ENCODE measurements around the gene CTSW. TPM values are rescaled to one million over a fixed set of nuclear protein-coding genes. Genes with fewer than 3 reads are reported as not detected.
"Not testable (repeated sequence)": the region's sequence is repeated elsewhere in the genome, so short reads cannot be mapped to it uniquely, and the experiment has no call there.

Gene CTSW
- total RNA-seq, 1 donor from 2014 or later = not detected

- no peak overlapping the region for H3K4me3 ChIP-seq (ENCODE audit: low read depth, low read length)
- no peaks in the 10 kb centered on the region for H3K27me3 ChIP-seq (ENCODE audit: control insufficient read depth, insufficient read depth, low read length)
- DNase-seq (ENCODE audit: low read depth) (no peak), FAIRE-seq (no peak)
- no peaks in the 10 kb centered on the region for H3K36me3 ChIP-seq (ENCODE audit: control insufficient read depth, insufficient read depth, low read length)
- no peak for TF ChIP-seq CTCF (IDR thresholded peaks at IDR 0.05; ENCODE audit: insufficient read depth, low read length, severe bottlenecking)
Measured at GRCh38 chr11:65844231-65844872, 35.3 kb upstream of the CTSW start.

GRCh38 chr11:65847746-65848145 is 31.9 kb upstream of the CTSW start:
- H3K27me3 ChIP-seq (ENCODE audit: control insufficient read depth, insufficient read depth, low read length) = no peaks in the 10 kb centered on the region
- DNase-seq (ENCODE audit: low read depth) (no peak), FAIRE-seq (no peak)
- no peak overlapping the region for H3K4me3 ChIP-seq (ENCODE audit: low read depth, low read length)
- H3K36me3 ChIP-seq (ENCODE audit: control insufficient read depth, insufficient read depth, low read length) = peaks cover 2% of the 10 kb centered on the region
- TF ChIP-seq CTCF (IDR thresholded peaks at IDR 0.05; ENCODE audit: insufficient read depth, low read length, severe bottlenecking) = no peak

- peaks cover 10% of the 10 kb centered on the region for H3K36me3 ChIP-seq (ENCODE audit: control insufficient read depth, insufficient read depth, low read length)
- H3K27me3 ChIP-seq (ENCODE audit: control insufficient read depth, insufficient read depth, low read length); DNase-seq (ENCODE audit: low read depth); H3K4me3 ChIP-seq (ENCODE audit: low read depth, low read length); FAIRE-seq: not testable (repeated sequence)
Measured at GRCh38 chr11:65848693-65849092, 30.9 kb upstream of the CTSW start.

GRCh38 chr11:65849366-65849765 is 30.3 kb upstream of the CTSW start:
- Histone ChIP-seq H3K4me3 (ENCODE audit: low read depth, low read length) (no peak overlapping the region), H3K27me3 (ENCODE audit: control insufficient read depth, insufficient read depth, low read length) (no peaks in the 10 kb centered on the region), H3K36me3 (ENCODE audit: control insufficient read depth, insufficient read depth, low read length) (peaks cover 15% of the 10 kb centered on the region)
- no peak for FAIRE-seq
- TF ChIP-seq CTCF (IDR thresholded peaks at IDR 0.05; ENCODE audit: insufficient read depth, low read length, severe bottlenecking) = no peak
- no peak for DNase-seq (ENCODE audit: low read depth)

GRCh38 chr11:65849771-65850216 is 29.8 kb upstream of the CTSW start:
- TF ChIP-seq CTCF (IDR thresholded peaks at IDR 0.05; ENCODE audit: insufficient read depth, low read length, severe bottlenecking) = no peak
- no peak for FAIRE-seq
- no peaks in the 10 kb centered on the region for H3K27me3 ChIP-seq (ENCODE audit: control insufficient read depth, insufficient read depth, low read length)
- H3K36me3 ChIP-seq (ENCODE audit: control insufficient read depth, insufficient read depth, low read length) = peaks cover 17% of the 10 kb centered on the region
- no peak overlapping the region for H3K4me3 ChIP-seq (ENCODE audit: low read depth, low read length)
- no peak for DNase-seq (ENCODE audit: low read depth)

GRCh38 chr11:65850217-65851082 is 29.2 kb upstream of the CTSW start:
- Histone ChIP-seq H3K36me3 (ENCODE audit: control insufficient read depth, insufficient read depth, low read length) (peaks cover 24% of the 10 kb centered on the region), H3K4me3 (ENCODE audit: low read depth, low read length) (no peak overlapping the region), H3K27me3 (ENCODE audit: control insufficient read depth, insufficient read depth, low read length) (no peaks in the 10 kb centered on the region)
- FAIRE-seq (peak; percentile 70), DNase-seq (ENCODE audit: low read depth) (no peak)
- TF ChIP-seq CTCF (IDR thresholded peaks at IDR 0.05; ENCODE audit: insufficient read depth, low read length, severe bottlenecking) = no peak

All from bronchial epithelial cell (primary cell).